Aortic smooth muscle cell (primary cell): ENCODE results near the gene ZNF658. TPM values are rescaled to one million over a fixed set of nuclear protein-coding genes. Genes with fewer than 3 reads are reported as not detected.

ENCODE experiments used
- total RNA-seq: library from RNA; depleted of rRNA; stranded (reverse); fragments of >200 nt; gene quantifications from 2 replicates; pipeline ENCODE4 v1.2.3, GENCODE V29; 2014

ZNF658 gene
- 4.2 and 4.7 TPM in 2 replicates for total RNA-seq

DNA sequence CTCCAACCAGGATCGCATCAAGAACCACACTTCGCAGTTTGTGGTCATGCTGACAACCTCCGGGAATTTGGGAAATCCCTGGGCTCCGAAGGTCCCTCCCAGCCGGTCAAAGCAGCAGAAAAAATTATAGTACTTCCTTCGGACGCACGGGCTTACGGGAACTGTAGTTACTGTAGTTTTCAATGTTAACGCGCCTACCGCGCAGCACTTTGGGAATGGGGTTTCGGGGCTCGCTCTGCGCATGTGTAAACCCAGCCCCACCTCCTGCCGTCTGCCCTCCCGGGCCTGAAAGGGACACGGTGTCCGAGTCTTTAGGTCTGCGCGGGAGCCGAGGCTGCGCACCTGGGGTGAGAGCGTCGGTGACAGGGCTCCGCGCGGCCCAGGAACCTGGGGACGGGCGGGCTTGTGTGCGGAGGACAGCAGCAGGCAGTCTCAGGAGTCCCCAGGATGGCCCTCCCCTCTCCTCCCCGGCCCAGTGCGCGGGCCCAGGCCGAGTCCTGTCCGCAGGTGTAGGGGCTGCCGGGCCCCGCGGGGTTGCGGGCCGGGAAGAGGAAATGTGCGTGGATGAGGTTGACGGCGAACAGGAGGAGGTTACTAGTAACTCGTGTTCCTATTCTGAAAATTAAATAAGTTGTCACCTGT, at the start of gene ZNF658:
TSS of gene ZNF658 (plus strand) at position 236 of the 642 bp plus-strand sequence. CDS start 2,837 bp downstream, outside the sequence.

Other genes with a start within 250 kb of the ZNF658 start
- not detected in 2 replicates for gene SPATA31A3, start 91.8 kb downstream of the ZNF658 start, total RNA-seq